IPS-NIHi7 (cell line): ENCODE results near the gene PTPRF.

Source experiments
- DNase-seq: peaks from one replicate; pipeline ENCODE4 v3.0.0; 2012; ENCODE audit warnings: mixed read lengths; ENCODE audit errors: extremely low spot score

The PTPRF gene

DNA sequence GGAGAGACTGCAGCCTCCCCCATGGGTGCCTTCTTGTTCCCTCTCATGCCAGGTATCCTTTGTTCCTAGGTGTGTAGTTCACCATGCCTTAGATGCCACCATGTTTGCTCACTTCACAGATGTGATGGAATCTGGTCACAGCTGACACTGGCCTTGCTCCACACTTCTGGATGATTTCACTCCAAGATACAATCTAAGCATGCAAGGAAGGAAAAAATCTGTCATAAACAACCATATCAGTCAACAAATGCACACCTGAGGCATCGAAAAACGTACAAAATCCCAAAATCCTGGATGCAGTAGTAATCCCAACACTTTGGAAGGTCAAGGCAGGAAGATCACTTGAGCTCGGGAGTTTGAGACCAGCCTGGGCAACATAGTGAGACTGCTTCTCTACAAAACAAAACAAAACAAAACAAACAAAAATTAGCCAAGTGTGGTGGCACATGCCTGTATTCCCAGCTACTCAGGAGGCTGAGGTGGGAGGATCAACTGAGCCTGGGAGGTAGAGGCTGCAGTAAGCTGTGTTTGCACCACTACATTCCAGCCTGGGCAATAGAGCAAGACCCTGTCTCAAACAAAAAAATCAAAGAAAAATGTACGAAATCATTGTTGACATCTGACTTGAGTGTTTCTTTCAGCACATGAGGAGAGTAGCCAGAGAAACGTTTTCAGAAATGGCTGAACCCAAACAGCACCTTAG lies 17.1 kb upstream of the PTPRF start:
- DNase-seq: no peak

DNA sequence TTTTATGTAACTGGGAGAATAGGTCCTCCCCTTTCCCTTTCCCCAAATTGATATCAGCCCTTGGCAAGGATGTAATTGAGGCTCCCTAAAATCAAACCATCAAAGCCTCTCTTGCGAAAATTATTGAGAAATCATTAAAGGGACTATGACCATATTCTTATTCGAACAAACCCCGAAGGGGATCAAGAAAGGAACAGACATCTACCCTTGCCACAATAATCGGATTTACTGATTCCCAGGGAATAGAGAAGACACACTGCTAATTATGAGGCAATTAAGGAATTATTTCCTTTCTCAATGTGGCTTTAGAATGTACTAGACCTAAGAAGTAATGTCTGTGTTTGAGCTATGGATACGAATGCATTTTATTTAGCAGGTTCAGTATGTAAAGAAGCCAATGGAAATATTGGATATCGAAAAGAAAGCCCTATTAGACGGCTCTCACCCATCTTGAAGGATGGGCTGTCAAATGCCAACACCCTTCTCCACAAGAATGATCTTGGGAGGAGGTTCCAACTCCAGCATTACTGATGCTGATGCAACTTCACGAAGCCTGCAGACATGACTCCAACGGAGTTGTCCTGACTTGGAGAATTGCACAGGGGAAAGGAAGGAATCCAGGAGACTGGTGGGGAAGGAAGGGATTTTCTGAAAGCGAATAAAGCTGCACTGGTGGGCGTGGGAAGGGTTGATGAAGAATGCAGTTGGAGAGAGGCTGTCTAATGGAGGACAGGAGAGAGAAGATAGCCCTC lies 11.6 kb upstream of the PTPRF start:
- no peak for DNase-seq

DNA sequence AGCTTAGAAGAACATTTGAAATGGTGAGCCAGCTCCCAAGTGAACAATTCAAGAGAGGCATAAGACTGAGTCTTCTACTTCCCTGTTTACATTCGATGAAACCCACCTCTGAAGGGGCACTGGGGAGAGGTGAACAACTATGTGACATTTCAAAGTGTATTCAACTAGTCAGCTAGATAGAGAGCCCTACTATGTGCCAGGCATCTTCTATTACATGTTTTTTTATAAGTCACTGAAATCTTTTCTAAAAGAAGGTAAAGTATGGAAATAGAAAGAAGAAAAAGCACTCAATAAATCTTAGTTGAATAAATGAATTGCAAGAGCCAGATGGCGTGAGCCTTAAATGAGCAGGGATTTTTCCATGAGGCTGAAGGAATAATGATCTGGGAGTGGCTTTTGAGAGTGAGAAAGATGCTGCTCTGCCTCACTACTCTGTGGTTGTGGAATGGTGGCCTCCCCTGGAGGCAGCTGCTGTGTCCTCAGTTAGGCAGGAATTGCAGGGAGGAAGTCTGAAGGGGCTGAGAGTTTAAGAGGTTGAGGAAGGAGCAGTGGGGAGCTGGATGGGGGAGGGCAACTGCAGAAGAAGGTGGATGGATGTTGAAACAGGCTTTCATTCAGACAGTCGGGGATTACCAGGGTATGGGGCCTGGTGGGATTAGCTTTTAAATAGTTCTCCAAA lies 10.4 kb upstream of the PTPRF start:
- DNase-seq: no peak

DNA sequence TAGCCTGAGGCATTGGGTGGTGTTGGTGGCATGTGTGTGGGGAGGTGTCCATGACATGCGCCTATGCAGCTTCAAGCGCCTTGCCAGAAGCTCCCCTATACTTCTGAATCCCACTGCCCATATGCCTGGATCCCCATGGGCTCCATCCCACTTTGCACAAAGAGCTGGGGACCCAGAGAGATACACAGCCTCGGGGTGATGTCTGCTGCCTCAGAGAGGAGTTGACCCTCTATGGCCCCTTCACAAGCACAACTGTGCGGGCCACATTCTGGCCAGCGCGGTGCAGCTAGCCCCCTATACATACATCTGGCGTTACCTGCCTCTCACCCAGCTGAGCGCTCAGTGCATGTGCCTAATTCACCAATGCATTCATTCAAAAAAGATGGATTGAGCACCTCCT lies 9.6 kb upstream of the PTPRF start:
- no peak for DNase-seq

DNA sequence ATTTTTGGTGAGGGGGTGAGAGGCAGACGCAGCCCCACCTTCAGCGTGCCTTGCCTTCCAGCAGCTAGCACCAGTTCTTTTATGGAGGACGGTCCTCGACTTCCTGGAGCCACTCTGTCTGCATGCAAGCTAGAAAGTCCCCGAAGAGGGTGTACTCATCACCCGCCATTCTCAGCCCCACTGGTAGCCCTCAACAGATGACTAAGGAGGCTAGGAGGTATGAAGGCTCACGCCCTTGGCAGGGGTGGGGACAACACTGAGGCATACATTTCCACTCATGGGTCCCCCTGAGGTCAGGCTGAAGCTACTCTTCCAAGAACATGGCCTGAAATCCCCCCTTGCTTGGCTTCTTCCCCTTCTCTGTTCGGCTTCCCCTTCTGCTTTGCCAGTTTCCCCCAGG lies 8.9 kb upstream of the PTPRF start:
- DNase-seq: no peak

DNA sequence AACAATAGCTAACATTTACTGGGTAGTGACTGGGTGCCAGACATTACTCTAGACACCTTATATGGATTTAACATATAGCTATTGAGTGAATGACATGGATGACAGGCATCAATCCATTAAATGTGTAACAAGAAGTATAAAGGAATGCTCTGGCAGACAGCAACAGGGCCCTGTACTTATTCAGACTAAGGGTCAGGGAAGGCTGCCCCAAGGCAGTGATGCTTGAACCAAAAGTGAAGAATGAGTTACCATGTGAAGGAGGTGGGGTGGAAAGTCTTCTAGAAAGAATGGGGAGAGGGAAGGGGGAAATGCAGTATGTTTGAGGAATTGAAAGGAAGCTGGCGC lies 8.3 kb upstream of the PTPRF start:
- DNase-seq: no peak

DNA sequence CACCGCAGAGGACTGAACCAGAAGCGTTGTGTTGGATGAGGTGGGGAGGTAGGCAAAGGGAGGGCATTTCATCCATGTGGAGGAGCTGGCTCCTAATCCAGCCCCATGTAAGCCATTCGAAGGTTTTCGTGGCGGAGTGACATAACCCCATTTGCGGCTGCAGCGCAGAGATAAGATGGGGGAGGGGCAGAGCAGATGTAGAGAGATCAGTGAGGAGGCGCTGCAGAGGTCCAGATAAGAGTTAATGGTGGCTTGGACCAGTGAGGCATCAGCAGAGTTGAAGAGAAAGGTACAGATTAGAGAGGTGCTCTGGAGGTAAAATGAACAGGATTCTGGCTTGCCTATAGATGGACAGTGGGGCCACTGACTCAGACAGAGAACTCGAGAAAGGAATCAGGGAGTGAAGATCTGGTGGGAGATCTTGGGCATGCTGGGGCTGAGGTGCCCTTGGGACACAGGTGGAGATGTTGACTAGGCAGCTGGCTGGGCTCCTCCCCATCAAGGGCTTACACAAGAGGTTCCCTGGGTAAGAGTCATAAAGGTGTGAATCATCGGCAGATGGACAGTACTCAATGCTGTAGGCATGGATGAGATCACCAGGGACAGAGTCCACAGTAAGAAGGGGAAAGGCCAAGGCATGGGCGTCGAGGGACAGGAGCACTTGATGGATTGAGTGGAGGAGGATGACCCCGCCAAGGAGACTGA lies 7.8 kb upstream of the PTPRF start:
- no peak for DNase-seq

DNA sequence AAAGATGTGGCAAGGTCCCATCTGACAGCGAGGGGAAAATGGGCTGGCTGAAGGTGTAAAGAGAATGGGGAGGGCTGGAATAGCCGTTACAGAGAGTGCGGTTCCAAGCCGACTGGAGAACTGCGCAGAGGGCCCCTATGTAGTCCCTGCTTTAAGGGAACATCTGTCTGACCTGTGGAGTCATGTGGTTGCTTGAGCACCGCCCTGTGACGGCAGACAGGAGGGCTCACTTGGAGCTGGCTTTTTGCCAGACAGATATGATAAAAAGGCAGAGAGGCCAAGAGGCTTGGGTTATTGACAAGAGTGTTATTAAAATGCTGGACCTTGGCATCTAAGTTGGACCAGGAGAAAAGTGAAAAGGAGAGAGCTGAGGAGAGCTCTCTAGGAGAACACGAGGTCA lies 5.9 kb upstream of the PTPRF start:
- DNase-seq: no peak

DNA sequence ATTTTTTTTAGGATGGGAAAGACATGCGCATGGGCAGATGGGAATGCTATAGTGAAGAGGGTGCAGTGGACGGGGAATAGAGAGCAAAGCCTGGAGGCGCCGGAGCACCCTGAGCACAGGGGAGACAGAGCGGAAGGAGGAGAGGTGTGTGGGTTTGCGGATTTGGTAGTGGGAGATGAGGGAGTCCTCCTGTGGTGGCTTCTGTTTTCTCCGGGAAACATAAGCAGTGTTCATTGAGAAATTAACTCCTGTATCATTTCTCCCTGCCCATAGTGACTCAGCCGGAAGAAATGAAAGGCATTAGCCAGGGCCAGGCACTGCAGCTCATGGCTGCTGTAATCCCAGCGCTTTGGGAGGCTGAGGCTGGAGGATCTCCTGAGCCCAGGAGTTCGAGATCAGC lies 4.7 kb upstream of the PTPRF start:
- DNase-seq: no peak

DNA sequence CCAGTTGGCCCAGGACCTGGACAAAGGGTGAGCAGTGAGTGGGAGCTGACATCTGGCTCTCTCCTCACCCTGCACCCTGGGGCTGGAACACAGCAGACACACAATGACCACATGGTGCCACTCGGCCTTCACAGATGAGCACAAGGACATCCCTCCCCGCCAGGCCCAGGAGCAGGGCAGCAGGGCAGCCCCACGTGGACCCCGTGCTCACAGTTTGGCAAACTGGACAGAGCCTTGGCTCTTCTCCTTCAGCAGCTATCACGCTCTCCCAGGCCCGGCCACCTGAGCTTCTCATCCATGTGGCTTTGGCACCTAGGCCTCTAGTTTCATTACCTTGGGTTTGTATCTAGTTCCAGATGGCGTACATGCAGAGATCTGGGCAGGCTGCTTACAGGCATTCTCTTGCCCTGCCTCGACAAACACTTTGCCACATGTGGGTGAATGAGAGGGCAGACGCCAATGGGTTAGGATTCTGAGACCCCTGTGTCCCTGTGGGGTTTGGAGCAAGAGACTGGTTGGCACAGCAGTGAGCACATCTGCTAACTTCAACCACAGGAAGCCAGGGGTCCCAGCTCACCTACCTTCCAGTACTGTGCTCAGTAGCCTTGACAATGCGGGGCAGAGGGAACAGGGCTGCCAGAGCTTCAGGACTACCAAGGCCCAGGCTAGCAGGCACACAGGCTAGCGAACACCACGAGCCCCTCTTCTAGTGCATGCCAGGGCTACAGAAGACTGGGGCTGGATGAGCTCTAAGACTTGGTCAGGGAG lies 3.4 kb upstream of the PTPRF start:
- no peak for DNase-seq

DNA sequence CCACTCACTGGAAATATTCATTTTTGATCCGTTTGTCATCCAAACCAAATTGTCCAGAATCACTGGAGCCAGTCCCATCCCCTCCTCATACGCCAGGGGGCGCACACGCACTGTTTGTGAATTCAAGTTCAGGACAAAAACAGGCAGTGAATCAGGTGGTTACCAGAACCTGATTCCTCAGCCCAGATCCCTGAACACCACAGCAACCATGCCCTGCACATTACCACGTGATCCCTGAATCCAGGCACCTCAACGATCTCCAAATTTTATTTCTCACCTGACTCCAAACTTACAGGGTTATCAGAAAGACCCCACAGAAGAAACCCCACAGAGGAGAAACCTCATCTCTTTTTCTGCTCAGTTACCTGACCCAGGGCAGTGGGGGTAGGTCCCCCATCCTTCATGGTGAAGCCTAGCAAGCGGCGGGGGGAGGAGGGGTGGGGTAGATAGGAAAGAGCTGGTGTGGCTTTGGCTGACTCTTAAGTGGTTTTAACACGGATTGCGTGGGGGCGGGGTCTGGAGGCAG lies 1.4 kb upstream of the PTPRF start:
- peak; percentile 86 for DNase-seq

DNA sequence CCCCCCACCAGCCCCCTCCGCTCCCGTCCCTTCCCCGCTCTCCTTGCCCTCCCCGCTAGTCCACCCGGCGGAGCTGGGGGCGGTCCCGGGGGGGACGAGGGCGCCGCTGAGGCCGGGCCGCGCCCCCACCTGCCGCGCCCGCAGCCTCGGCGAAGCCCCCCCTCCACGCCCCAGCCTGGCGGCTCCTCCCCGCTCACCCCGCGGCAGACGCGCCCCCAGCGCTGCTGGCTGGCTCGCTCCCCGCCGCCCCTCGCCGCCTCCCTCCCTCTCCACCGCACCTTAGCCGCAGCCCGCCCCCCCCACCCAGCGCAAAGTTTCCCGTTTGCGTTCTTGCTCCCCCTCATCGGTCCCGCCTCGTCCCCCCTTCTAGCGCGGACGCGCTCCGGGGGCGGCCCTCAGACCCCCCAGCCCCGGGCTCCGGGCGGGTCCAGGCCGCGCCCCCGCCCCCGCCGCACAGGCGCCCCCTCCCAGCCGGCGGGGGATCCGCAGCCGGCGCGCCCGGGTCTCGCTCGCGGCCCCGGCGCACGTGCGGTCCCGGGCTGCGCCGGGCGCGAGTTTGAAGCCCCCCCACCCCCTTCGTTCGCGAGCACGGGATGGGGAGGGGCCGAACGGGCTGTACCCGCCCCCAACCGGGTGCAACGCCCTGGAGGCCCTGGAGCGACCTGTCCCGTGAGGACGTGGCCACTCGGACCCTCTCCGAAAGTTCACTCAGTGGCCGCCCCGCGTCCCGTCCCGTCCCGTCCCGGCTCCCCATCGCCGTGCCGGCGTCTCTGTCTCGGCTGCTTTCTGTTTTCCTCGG lies 623 bp downstream of the PTPRF start:
- DNase-seq: peak; percentile 67

DNA sequence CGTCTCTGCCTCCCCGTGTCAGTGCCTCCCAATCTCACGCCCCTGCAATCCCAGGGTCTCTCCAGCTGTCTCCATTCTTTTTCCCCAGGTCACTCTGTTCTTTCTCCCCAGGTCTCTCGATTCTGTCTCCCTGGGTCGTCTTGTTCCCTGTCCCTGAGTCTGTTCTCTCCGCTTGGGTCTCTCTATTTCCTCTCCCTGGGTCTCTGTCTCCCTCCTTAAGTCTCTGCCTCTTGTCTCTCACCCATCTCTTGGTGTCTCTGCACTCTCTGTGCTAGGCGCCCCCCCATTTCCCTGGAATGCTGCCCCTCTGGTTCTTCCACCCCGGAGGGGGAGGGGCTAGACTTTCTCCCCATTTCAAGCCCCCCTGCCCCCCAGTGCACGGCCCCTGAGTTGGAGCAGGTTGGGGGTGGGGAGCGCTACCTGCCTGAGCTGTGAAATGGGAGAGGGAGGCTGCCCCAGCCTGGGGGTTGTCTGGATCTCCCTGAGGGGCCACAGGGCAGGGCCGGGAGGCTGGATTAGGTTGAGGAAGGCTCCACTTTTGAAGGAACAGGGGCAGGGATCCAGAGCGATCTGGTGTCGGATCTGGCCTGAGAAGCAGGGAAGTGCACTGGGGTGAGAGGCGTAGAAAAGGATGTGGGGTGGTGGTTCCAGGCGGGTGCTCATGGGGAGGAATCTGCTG lies 1.4 kb downstream of the PTPRF start:
- no peak for DNase-seq

DNA sequence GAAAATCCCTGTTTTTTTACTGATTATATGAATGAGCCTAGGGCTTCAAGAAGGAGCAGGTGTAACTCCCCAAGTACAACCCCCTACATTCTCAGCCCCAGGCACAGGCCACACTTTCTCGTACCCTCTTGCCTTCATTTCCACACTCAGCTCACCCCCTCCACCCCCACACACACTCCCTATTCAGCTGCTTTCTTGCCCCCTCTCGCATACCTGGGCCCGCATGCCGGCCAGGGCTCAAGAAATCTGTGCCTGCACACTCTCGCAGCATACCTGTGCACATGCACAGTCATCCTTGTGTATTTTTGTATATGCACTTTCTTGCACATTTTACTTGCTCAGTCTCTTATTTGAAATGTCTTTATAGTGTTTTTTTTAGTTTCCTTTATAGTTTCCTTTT lies 2.0 kb downstream of the PTPRF start:
- DNase-seq: no peak

DNA sequence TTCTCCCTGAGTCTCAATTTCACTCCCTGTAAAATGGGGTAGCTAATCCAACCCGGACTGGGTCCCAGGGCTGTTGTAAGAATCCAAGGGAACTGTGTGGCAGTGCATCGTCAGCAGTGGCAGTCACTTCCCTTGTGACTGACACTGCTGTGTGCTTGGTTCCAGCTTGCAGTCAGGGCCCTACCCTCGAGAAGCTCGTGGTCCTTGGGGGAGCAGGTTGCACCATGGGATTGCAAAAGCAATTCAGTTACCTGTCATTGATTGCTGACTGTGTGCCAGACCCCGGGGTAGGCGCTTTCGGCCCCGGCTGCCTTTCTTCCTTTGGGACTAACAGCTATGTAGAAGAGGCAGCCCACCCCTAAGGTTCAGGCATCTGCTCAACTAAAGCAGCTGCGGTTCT lies 2.9 kb downstream of the PTPRF start:
- no peak for DNase-seq

DNA sequence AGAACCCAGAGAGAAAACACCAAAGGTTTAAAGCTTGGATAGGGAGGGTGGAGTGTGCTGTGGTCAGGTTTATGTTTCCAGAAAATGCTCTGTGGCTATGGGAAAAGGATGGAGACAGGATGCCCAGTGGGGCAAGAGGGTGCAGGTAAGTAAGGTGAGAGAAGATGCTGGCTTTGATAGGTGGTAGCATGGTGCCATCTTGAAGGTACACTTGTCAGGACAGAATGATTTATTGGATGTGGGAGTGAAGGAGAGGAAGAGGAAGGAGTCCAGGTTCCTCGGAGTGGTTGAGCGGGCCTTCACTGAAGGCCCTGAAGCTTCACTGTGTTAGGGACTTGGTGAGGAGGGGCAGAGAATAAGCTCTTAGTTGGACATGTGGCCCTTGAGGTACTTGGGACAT lies 3.6 kb downstream of the PTPRF start:
- DNase-seq: no peak

DNA sequence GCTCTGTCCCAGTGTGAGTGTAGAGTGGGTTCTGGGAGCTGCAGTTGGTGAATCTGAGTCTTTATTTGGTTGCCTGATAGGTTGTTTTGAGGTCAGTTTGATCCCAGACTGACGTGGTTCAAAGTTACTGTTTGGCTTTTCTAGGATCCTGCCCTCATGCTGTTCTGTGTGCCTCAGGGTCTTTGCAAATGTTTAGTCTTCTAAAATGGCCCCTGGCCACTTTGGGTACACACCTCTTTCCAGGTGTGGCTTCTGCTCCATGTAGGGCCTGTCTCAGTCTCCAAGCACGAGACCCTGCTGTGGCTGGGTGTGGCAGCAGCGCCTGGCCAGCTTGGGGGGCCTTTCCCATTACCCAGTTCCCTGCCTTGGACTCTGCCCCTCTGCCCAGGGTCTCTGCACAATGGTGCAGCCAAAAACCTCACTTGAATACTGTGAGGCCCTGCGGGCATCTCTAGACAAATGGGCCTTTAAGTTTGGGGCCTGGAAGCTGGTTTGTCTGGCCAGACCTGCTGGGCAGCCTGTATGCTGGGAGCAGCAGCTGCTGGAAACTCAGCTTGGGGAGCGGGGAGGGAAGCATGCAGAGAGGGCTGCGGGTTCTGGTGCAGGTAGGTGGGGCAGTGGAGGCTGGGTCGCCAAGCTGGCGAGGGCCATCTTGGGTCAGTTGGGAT lies 5.6 kb downstream of the PTPRF start:
- no peak for DNase-seq

DNA sequence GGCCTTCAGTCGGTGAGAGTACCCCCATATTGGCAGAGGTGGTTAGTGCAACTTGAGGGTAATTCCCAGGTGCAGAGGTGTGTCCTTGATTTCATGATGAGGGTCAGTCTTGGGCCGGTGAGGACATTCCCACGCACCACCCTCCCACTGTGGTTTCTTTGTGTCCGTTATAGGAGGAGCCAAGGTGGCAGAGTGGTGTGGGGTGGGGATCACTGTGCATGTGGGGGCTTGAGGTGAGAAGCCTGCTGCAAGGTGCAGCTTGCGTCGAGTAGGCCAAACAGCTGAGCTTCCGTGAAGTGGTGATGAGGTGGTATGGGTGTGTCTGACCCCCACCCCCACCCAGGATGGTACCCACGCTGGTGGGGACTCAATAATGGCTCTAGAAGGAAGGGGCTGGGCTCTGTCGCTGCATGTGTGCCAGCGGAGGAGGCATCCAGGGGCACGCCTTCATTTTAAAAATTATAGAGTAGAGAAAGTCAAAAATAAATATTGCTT lies 6.2 kb downstream of the PTPRF start:
- no peak for DNase-seq

DNA sequence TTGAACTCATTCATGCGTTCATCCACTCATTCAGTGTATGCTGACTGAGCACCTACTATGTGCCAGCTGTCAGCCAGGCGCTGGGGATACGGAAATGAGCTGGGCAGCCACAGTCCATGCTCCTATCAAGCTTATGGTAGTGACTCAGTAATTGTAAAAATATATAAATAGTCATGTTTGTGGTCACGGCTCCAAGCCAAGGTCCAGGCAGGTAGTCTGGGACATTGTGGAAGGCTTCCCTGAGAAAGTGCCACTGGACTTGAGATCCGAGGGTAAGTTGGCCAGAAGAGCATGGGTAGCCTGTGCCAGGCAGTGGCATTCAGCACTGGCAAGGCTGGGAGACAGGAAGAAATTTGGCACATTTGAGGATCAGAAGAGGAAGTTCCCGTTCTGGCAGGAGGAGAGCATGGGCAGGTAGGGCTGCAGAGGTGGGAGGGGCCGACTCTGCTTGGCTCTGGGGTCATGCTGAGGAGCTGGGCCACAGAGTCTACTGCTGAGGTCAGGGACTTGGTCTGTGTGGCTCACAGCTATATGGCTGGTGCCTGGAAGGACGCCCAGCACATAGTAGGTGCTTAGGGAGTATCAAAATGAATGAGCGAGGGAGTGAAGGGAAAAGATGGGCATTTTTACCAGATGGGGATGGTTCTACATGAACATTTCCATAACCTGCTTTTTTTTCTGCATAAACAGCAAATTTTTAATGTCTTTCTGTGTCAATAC lies 6.9 kb downstream of the PTPRF start:
- DNase-seq: no peak
